ENCODE measurements around the gene RPS6KA2.

GRCh38 chr6:166446146-166446545 is 180.9 kb downstream of the RPS6KA2 start:
- no peak for TF ChIP-seq POLR2A (IDR thresholded peaks at IDR 0.05)
- TF ChIP-seq CTCF (IDR thresholded peaks at IDR 0.05): no peak
- TF ChIP-seq POLR2AphosphoS5 (IDR thresholded peaks at IDR 0.05): no peak

Measured in breast epithelium (tissue), 3 donors.